DND-41 (cell line): ENCODE data around the gene MYD88.

Experiments used
- ATAC-seq: fragments of 200-7000 bp; cut with Tn5 transposase; 3 replicates; pipeline ENCODE4 v1.9.1; 2021; ENCODE audit warnings: low read depth; ENCODE audit not compliant: insufficient read depth
- DNase-seq: peaks from one replicate; pipeline ENCODE4 v3.0.0-alpha.2; 2020
- H2AFZ ChIP-seq: 2 replicates; pipeline ENCODE4 v1.6.0; 2012; ENCODE audit warnings: low read depth, low read length
- H3K27ac ChIP-seq: 2 replicates; pipeline ENCODE4 v1.5.1; 2012; ENCODE audit warnings: low read length, inconsistent platforms
- H3K27me3 ChIP-seq: fragments of 200-600 bp; sonication (generic); 2 replicates; pipeline ENCODE4 v1.6.0; 2012; ENCODE audit warnings: low read length, mild to moderate bottlenecking, inconsistent platforms; ENCODE audit not compliant: insufficient read depth, poor library complexity
- H3K36me3 ChIP-seq: 2 replicates; pipeline ENCODE4 v1.5.1; 2012; ENCODE audit warnings: low read length, inconsistent platforms; ENCODE audit not compliant: insufficient read depth
- H3K4me1 ChIP-seq: 2 replicates; pipeline ENCODE4 v1.5.1; 2012; ENCODE audit warnings: mild to moderate bottlenecking, low read length; ENCODE audit not compliant: insufficient read depth
- H3K4me2 ChIP-seq: 2 replicates; pipeline ENCODE4 v1.6.0; 2012; ENCODE audit warnings: mild to moderate bottlenecking, moderate library complexity, low read length, inconsistent platforms; ENCODE audit not compliant: insufficient read depth
- H3K4me3 ChIP-seq, 2 experiments: fragments of 200-600 bp in 1 of 2; shearing (Covaris generic) in 1 of 2; 2 replicates each; pipeline ENCODE4 v1.5.1; 2012 to 2016; ENCODE audit warnings: inconsistent platforms in 2 of 2, low read length in 2 of 2, mild to moderate bottlenecking in 2 of 2, low read depth in 1 of 2, moderate library complexity in 1 of 2
- H3K79me2 ChIP-seq: 2 replicates; pipeline ENCODE4 v1.6.0; 2012; ENCODE audit warnings: low read length, inconsistent platforms; ENCODE audit not compliant: insufficient read depth
- H3K9ac ChIP-seq: 2 replicates; pipeline ENCODE4 v1.6.0; 2012; ENCODE audit warnings: low read depth, mild to moderate bottlenecking, inconsistent platforms, low read length, moderate library complexity
- H3K9me3 ChIP-seq: 2 replicates; pipeline ENCODE4 v1.5.1; 2012; ENCODE audit warnings: low read length, moderate library complexity, mild to moderate bottlenecking, inconsistent platforms; ENCODE audit not compliant: insufficient read depth, severe bottlenecking
- H4K20me1 ChIP-seq: 2 replicates; pipeline ENCODE4 v1.6.0; 2012; ENCODE audit warnings: low read length; ENCODE audit not compliant: insufficient read depth
- EZH2 ChIP-seq: IDR thresholded peaks from 3 replicates; pipeline ENCODE4 v1.6.1; 2012; ENCODE audit warnings: borderline replicate concordance, low read depth, mild to moderate bottlenecking, moderate library complexity, low read length, inconsistent platforms; ENCODE audit not compliant: severe bottlenecking
- TF ChIP-seq, protein P1 (sequence below): IDR thresholded peaks from 2 replicates; pipeline ENCODE4 v1.5.1; 2012; ENCODE audit warnings: borderline replicate concordance, low read length, moderate library complexity, mild to moderate bottlenecking; ENCODE audit not compliant: poor library complexity, severe bottlenecking; ENCODE audit errors: extremely low read depth

Gene MYD88

DNA sequence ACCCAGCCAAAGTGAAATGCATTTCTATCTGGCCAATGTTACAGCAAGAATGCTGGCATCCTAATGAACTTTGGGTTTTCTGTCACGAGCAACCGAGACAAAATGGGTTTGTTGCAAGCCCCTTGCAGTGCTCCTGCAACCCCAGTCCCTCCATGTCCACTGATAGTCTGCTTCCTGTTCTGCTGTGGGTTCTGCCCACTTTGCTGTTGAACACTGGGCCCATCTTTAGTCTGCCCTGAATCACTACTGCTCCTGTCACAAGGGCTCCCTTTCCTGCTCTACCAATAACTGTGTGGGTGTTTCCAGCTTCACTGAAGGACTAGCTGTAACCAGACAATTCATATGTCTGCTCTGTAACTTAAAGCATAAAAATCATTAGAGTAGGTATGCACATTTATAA is 14.1 kb downstream of the MYD88 start:
- TF ChIP-seq EZH2 = no peak
- TF ChIP-seq, protein P1, sequence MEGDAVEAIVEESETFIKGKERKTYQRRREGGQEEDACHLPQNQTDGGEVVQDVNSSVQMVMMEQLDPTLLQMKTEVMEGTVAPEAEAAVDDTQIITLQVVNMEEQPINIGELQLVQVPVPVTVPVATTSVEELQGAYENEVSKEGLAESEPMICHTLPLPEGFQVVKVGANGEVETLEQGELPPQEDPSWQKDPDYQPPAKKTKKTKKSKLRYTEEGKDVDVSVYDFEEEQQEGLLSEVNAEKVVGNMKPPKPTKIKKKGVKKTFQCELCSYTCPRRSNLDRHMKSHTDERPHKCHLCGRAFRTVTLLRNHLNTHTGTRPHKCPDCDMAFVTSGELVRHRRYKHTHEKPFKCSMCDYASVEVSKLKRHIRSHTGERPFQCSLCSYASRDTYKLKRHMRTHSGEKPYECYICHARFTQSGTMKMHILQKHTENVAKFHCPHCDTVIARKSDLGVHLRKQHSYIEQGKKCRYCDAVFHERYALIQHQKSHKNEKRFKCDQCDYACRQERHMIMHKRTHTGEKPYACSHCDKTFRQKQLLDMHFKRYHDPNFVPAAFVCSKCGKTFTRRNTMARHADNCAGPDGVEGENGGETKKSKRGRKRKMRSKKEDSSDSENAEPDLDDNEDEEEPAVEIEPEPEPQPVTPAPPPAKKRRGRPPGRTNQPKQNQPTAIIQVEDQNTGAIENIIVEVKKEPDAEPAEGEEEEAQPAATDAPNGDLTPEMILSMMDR = no peak
- DNase-seq = no peak
- no peaks in the 10 kb centered on the region for H3K27me3 ChIP-seq
- no peak overlapping the region for H3K9ac ChIP-seq
- no peak overlapping the region for H3K4me2 ChIP-seq
- no peak for ATAC-seq
- H3K36me3 ChIP-seq = no peaks in the 10 kb centered on the region
- no peaks in the 10 kb centered on the region for H4K20me1 ChIP-seq
- no peak overlapping the region for H3K4me3 ChIP-seq
- no peaks in the 10 kb centered on the region for H3K79me2 ChIP-seq
- H2AFZ ChIP-seq = no peak overlapping the region
- H3K9me3 ChIP-seq = no peaks in the 10 kb centered on the region
- no peaks in the 10 kb centered on the region for H3K4me1 ChIP-seq
- H3K27ac ChIP-seq = no peak overlapping the region

DNA sequence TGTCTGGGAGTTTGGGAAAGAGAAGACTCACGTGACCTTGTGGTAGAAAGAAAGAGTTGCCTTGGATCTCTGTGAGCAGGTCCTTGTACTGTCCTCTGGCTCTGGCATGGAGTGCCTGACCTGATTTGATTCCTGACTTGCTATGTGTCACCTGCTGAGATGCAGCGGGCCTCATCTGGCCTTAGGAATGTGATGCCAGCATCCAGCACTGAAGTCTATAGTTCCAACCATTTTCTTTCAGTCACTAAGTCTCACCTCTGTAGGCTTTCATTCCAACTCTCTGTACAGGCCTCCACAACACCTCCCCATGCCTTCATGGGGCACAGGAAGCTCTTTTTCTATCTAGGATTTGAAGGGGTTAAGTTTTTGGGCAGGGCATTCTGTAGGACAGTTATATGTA is 14.8 kb downstream of the MYD88 start:
- no peaks in the 10 kb centered on the region for H3K79me2 ChIP-seq
- H3K4me3 ChIP-seq = no peak overlapping the region
- no peaks in the 10 kb centered on the region for H3K36me3 ChIP-seq
- H3K9me3 ChIP-seq = no peaks in the 10 kb centered on the region
- H3K27ac ChIP-seq = no peak overlapping the region
- H3K9ac ChIP-seq = no peak overlapping the region
- DNase-seq (no peak), ATAC-seq (no peak)
- no peaks in the 10 kb centered on the region for H3K27me3 ChIP-seq
- H4K20me1 ChIP-seq = no peaks in the 10 kb centered on the region
- H2AFZ ChIP-seq = no peak overlapping the region
- H3K4me1 ChIP-seq = no peaks in the 10 kb centered on the region
- TF ChIP-seq, protein P1 = no peak
- TF ChIP-seq EZH2 = no peak
- no peak overlapping the region for H3K4me2 ChIP-seq

DNA sequence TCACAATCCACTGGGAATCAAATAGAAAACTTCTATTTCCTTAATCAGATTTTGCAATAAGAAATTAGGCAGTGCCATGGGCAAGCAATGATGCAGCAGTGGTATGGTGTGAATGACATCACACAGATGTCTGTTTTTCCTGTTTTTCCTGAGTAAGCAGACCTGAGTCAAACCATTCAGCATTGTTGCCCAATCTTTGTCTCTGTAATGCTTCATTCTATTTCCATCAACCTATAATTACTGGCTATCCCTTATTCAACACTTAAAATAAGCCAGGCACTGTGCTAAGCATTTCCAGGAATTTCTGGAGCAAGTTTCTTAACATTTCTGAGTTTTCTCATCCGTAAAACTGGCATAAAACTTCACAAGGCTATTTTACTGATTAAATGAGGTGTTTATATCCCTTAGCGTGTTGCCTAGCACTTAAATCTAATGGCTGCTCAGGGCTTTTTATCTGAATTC is 15.6 kb downstream of the MYD88 start:
- Histone ChIP-seq H3K9me3 (no peaks in the 10 kb centered on the region), H2AFZ (no peak overlapping the region), H3K4me1 (no peaks in the 10 kb centered on the region), H3K9ac (no peak overlapping the region), H4K20me1 (no peaks in the 10 kb centered on the region), H3K79me2 (no peaks in the 10 kb centered on the region), H3K4me2 (no peak overlapping the region), H3K4me3 (no peak overlapping the region), H3K36me3 (no peaks in the 10 kb centered on the region), H3K27me3 (no peaks in the 10 kb centered on the region), H3K27ac (no peak overlapping the region)
- DNase-seq (no peak), ATAC-seq (no peak)
- no peak for TF ChIP-seq EZH2
- TF ChIP-seq, protein P1 = no peak
